Mammary microvascular endothelial cell (primary cell): ENCODE data around the gene HS1BP3. TPM values are rescaled to one million over a fixed set of nuclear protein-coding genes. Genes with fewer than 3 reads are reported as not detected.

ENCODE experiments used
- total RNA-seq: library from RNA; depleted of rRNA; stranded (reverse); fragments of >200 nt; gene quantifications from 2 replicates; pipeline ENCODE4 v1.2.3, GENCODE V29; 2015

HS1BP3 gene, protein sequence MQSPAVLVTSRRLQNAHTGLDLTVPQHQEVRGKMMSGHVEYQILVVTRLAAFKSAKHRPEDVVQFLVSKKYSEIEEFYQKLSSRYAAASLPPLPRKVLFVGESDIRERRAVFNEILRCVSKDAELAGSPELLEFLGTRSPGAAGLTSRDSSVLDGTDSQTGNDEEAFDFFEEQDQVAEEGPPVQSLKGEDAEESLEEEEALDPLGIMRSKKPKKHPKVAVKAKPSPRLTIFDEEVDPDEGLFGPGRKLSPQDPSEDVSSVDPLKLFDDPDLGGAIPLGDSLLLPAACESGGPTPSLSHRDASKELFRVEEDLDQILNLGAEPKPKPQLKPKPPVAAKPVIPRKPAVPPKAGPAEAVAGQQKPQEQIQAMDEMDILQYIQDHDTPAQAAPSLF
- total RNA-seq: 35.8 and 40.2 TPM in 2 replicates

DNA sequence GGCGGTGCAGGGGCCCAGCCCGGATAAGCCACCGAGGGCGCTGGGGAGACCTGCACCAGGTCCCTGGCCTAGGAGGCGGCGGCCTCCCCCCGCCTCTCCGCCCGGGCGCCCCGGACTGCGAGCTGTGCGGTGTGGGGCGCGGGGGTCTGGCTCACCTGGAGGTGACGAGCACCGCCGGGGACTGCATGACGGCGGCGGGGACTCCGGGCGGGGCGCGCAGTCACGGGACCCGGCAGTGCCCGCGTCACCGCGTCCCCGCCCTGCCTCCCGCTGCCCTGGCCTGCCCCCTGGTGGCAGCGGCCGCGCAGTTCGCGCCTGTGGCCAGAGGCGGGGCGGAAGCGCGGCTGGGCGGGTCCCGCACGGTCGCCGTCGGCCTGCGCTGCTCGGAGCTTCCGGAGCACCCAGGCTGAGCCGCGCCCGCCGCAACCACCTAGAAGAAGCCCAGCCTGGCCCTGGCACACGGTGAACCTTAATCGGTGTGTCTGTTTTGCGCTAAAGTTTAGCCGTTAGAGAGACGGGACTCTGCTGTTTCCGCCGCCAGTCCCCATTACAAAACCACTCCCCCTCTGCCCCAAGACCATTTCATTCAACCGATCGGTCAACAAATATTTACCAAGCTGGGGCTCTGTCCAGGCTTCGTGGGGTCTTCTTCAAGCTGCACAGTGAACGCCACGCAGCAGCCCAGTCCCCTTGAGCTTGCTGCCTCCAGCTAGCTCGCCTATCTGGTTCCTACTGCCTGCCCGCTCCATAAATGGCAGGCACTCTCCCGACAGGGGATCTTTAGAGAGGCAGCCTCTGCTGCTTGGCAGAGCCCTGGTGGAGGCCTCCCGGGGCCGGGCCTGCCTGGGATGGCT, at the start of gene HS1BP3:
Gene HS1BP3, minus strand, starts transcription at position 222 of the 854 bp plus-strand sequence. Its CDS starts 35 bp downstream, at position 187.

DNA sequence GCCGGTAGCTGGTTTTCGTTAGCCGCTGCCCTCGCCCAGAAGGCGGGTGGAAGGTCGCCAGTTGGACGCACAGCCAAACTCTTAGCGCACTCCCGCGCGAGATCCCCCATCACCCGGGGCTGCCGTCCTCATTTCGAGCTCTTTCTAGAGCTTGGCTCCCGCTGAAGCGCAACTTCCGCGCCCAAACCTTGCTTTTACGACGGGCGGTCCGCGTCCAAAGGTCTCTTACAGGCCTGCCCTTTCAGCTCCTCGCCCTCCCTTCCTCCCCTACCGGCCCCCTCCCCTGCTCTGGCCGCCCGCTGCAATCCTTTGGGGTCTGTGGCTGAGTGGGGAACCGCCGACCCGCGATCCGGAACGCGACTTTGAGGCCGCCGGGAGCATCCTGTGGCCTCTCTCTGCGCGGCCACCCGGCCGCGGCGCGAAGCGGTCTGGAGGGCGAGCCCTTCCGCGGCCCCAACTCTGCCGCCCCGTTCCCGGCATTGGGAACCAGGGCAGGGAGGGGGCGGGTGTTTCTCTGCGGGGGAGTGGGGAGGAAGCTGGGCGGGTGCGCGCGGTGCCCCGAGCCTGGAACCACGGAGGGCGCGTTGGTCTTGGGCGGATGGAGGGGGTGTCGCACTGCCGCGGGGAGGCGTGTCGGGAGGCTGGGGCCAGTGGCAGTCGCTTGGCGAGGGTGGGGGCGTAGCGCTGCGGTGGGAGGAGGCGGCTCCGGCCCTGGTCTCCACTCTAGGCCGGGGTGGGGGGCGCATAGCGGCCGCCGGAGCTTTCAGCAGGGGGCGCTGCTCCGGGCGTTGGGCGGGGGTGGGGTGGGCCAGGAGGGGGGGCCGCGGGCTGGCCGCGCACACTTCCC, 15.6 kb upstream of the HS1BP3 start, which contains the start of gene GDF7:
Gene GDF7, plus strand, starts transcription at position 841 of the 847 bp plus-strand sequence. CDS start 96 bp downstream, outside the sequence.

Other genes starting within 250 kb of the HS1BP3 start
- 246 and 257 TPM in 2 replicates for gene RHOB, start 204.0 kb downstream of the HS1BP3 start, total RNA-seq
- gene GDF7, start 16.0 kb upstream of the HS1BP3 start, total RNA-seq: under 0.01 and 0.10 TPM in 2 replicates
- gene LDAH, start 172.0 kb upstream of the HS1BP3 start, total RNA-seq: 16.4 and 21.3 TPM in 2 replicates